Measurements from ENCODE around the gene WDR20. TPM values are rescaled to one million over a fixed set of nuclear protein-coding genes. Genes with fewer than 3 reads are reported as not detected.
"Not testable (repeated sequence)": the region's sequence is repeated elsewhere in the genome, so short reads cannot be mapped to it uniquely, and the experiment has no call there.

The WDR20 gene
- total and polyA plus RNA-seq, 2 of the 4 experiments (the other 2 are of a cell fraction), result 20.3 to 27.4 TPM

- H3K23ac ChIP-seq (ENCODE audit: low read depth, low read length); H3K14ac ChIP-seq (replicated peaks; ENCODE audit: low read depth, low read length); H4K5ac ChIP-seq (ENCODE audit: low read depth, low read length); H2AK5ac ChIP-seq (ENCODE audit: low read depth, low read length); H4K20me1 ChIP-seq (ENCODE audit: insufficient read depth, low read length); H3K4me1 ChIP-seq (ENCODE audit: control insufficient read depth, insufficient read depth, low read length); H3K9me1 ChIP-seq (ENCODE audit: insufficient read depth, low read length); intact Hi-C loops (cut with micrococcal nuclease); BruUV-seq (replicated peaks); H4K91ac ChIP-seq (ENCODE audit: insufficient read depth, low read depth, low read length); dilution Hi-C loops (cut with HindIII; ENCODE audit: low sequenced_read_pairs, unreplicated experiment); DNase-seq; H3K4ac ChIP-seq (ENCODE audit: low read depth, low read length); ATAC-seq (ENCODE audit: low read depth); POLR2A ChIA-PET (ENCODE audit: unreplicated experiment); CTCF ChIA-PET; H3K56ac ChIP-seq (ENCODE audit: extremely low read depth, insufficient read depth, low read length); H3K27ac ChIP-seq (ENCODE audit: insufficient read depth, low read length); H2BK5ac ChIP-seq (ENCODE audit: low read depth, low read length, poor library complexity, severe bottlenecking); H3K79me1 ChIP-seq (ENCODE audit: low read depth in 1 of 2, low read length in 2 of 2); H3K27me3 ChIP-seq (ENCODE audit: control insufficient read depth, insufficient read depth, low read length); H3K9ac ChIP-seq (ENCODE audit: low read depth, low read length); H3K36me3 ChIP-seq (ENCODE audit: control insufficient read depth, insufficient read depth, low read length); H2AK9ac ChIP-seq (replicated peaks; ENCODE audit: low read depth, low read length, poor library complexity); H2BK15ac ChIP-seq (ENCODE audit: low read depth, low read length); H3K18ac ChIP-seq (ENCODE audit: low read depth, low read length); H2BK120ac ChIP-seq (ENCODE audit: low read depth, low read length); in situ Hi-C loops (cut with MboI; ENCODE audit: low sequenced_read_pairs); H3K4me3 ChIP-seq (ENCODE audit: insufficient read depth, low read depth, low read length); H3K4me2 ChIP-seq (ENCODE audit: low read depth, low read length); H2BK20ac ChIP-seq (ENCODE audit: low read depth, low read length); H4K8ac ChIP-seq (ENCODE audit: low read depth in 2 of 2, low read length in 2 of 2); H2AFZ ChIP-seq (replicated peaks; ENCODE audit: low read length, poor library complexity); H3K9me3 ChIP-seq (ENCODE audit: control insufficient read depth, insufficient read depth, low read length): not testable (repeated sequence)
- WGBS, 2 experiments (ENCODE audit: extremely low coverage in 2 of 2, insufficient read length in 1 of 2), result no CpG with 5 or more reads among the region's 10 CpGs
Measured at GRCh38 chr14:102134719-102135118, 5.0 kb upstream of the WDR20 start.

- H3K56ac ChIP-seq (ENCODE audit: extremely low read depth, insufficient read depth, low read length); H4K5ac ChIP-seq (ENCODE audit: low read depth, low read length); H2BK120ac ChIP-seq (ENCODE audit: low read depth, low read length); H3K4me1 ChIP-seq (ENCODE audit: control insufficient read depth, insufficient read depth, low read length); H4K8ac ChIP-seq (ENCODE audit: low read depth in 2 of 2, low read length in 2 of 2); DNase-seq; ATAC-seq (ENCODE audit: low read depth); H2AK5ac ChIP-seq (ENCODE audit: low read depth, low read length); CTCF ChIA-PET; H2AFZ ChIP-seq (replicated peaks; ENCODE audit: low read length, poor library complexity); H3K9ac ChIP-seq (ENCODE audit: low read depth, low read length); H3K4me3 ChIP-seq (ENCODE audit: insufficient read depth, low read depth, low read length); H3K9me3 ChIP-seq (ENCODE audit: control insufficient read depth, insufficient read depth, low read length); H3K23ac ChIP-seq (ENCODE audit: low read depth, low read length); H3K9me1 ChIP-seq (ENCODE audit: insufficient read depth, low read length); H2BK20ac ChIP-seq (ENCODE audit: low read depth, low read length); H2AK9ac ChIP-seq (replicated peaks; ENCODE audit: low read depth, low read length, poor library complexity); H4K20me1 ChIP-seq (ENCODE audit: insufficient read depth, low read length); BruUV-seq (replicated peaks); H4K91ac ChIP-seq (ENCODE audit: insufficient read depth, low read depth, low read length); H3K4ac ChIP-seq (ENCODE audit: low read depth, low read length); intact Hi-C loops (cut with micrococcal nuclease); in situ Hi-C loops (cut with MboI; ENCODE audit: low sequenced_read_pairs); POLR2A ChIA-PET (ENCODE audit: unreplicated experiment); H2BK5ac ChIP-seq (ENCODE audit: low read depth, low read length, poor library complexity, severe bottlenecking); H3K27me3 ChIP-seq (ENCODE audit: control insufficient read depth, insufficient read depth, low read length); H2BK15ac ChIP-seq (ENCODE audit: low read depth, low read length); H3K18ac ChIP-seq (ENCODE audit: low read depth, low read length); dilution Hi-C loops (cut with HindIII; ENCODE audit: low sequenced_read_pairs, unreplicated experiment); H3K14ac ChIP-seq (replicated peaks; ENCODE audit: low read depth, low read length); H3K27ac ChIP-seq (ENCODE audit: insufficient read depth, low read length); H3K36me3 ChIP-seq (ENCODE audit: control insufficient read depth, insufficient read depth, low read length); H3K4me2 ChIP-seq (ENCODE audit: low read depth, low read length): not testable (repeated sequence)
- WGBS, 2 experiments (ENCODE audit: extremely low coverage in 2 of 2, insufficient read length in 1 of 2), result 100% methylated on average over 5 of the region's 30 CpGs; no CpG with 5 or more reads in 1 of the 2 experiments
- peaks cover 0 to 14% of the 10 kb centered on the region in 2 experiments; a peak in 2 of 4 replicates for H3K79me1 ChIP-seq (ENCODE audit: low read depth in 1 of 2, low read length in 2 of 2)
Measured at GRCh38 chr14:102135456-102135855, 4.2 kb upstream of the WDR20 start.
